ENCODE measurements around the gene SENP1.

DNA sequence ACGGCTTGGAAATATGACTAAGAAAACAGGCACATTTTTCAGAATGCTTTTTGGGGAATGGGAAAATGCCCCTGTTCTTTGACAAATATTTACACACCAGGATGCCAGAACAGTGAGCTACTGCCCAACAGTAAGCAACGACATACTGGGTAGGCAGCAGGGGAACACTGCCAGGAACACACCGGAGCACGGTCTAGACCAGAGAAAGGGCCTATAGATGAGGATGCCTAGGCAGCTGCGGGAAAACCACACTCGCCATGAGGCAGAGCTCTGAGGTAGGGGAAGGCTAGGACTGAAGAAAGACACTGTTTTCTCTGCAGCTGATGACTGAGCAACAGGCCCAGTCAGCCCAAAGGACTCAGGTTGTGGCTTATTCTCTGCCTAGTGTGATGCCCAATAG is 55.7 kb downstream of the SENP1 start:
- TF ChIP-seq, protein P1, sequence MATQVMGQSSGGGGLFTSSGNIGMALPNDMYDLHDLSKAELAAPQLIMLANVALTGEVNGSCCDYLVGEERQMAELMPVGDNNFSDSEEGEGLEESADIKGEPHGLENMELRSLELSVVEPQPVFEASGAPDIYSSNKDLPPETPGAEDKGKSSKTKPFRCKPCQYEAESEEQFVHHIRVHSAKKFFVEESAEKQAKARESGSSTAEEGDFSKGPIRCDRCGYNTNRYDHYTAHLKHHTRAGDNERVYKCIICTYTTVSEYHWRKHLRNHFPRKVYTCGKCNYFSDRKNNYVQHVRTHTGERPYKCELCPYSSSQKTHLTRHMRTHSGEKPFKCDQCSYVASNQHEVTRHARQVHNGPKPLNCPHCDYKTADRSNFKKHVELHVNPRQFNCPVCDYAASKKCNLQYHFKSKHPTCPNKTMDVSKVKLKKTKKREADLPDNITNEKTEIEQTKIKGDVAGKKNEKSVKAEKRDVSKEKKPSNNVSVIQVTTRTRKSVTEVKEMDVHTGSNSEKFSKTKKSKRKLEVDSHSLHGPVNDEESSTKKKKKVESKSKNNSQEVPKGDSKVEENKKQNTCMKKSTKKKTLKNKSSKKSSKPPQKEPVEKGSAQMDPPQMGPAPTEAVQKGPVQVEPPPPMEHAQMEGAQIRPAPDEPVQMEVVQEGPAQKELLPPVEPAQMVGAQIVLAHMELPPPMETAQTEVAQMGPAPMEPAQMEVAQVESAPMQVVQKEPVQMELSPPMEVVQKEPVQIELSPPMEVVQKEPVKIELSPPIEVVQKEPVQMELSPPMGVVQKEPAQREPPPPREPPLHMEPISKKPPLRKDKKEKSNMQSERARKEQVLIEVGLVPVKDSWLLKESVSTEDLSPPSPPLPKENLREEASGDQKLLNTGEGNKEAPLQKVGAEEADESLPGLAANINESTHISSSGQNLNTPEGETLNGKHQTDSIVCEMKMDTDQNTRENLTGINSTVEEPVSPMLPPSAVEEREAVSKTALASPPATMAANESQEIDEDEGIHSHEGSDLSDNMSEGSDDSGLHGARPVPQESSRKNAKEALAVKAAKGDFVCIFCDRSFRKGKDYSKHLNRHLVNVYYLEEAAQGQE (IDR thresholded peaks at IDR 0.05; ENCODE audit: unreplicated experiment): no peak
- TF ChIP-seq, protein P2, sequence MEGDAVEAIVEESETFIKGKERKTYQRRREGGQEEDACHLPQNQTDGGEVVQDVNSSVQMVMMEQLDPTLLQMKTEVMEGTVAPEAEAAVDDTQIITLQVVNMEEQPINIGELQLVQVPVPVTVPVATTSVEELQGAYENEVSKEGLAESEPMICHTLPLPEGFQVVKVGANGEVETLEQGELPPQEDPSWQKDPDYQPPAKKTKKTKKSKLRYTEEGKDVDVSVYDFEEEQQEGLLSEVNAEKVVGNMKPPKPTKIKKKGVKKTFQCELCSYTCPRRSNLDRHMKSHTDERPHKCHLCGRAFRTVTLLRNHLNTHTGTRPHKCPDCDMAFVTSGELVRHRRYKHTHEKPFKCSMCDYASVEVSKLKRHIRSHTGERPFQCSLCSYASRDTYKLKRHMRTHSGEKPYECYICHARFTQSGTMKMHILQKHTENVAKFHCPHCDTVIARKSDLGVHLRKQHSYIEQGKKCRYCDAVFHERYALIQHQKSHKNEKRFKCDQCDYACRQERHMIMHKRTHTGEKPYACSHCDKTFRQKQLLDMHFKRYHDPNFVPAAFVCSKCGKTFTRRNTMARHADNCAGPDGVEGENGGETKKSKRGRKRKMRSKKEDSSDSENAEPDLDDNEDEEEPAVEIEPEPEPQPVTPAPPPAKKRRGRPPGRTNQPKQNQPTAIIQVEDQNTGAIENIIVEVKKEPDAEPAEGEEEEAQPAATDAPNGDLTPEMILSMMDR (conservative IDR thresholded peaks at IDR 0.05; ENCODE audit: low read depth in 2 of 2): no peak
- TF ChIP-seq STAT1 (IDR thresholded peaks at IDR 0.05; ENCODE audit: unreplicated experiment): no peak
- TF ChIP-seq POLR2AphosphoS5 (IDR thresholded peaks at IDR 0.05; ENCODE audit: low read depth): no peak
- no peak for TF ChIP-seq ZNF331 (CRISPR knock-in tag; IDR thresholded peaks at IDR 0.05; ENCODE audit: low read depth)
- TF ChIP-seq EZH2 (IDR thresholded peaks at IDR 0.05; ENCODE audit: low read depth, unreplicated experiment): no peak
